D721Med (cell line): ENCODE data around the gene UGT3A1.
"Not testable (repeated sequence)": the region's sequence is repeated elsewhere in the genome, so short reads cannot be mapped to it uniquely, and the experiment has no call there.

Experiments used
- DNase-seq: peaks from one replicate; pipeline ENCODE4 v3.0.0; 2011; ENCODE audit warnings: low spot score; ENCODE audit not compliant: insufficient read length
- FAIRE-seq: peaks from 2 replicates; lab custom pipeline; 2011; peaks lifted over from hg19 to GRCh38; lab: Jason Lieb, UNC
- CTCF ChIP-seq: IDR thresholded peaks from 2 replicates; pipeline ENCODE4 v1.5.1; 2012; ENCODE audit warnings: mild to moderate bottlenecking, control low read depth; ENCODE audit not compliant: insufficient read depth; ENCODE audit errors: missing control alignments

Gene UGT3A1

GRCh38 chr5:35990941-35991611, at the start of gene UGT3A1:
UGT3A1 (minus strand) TSS chr5:35991390; CDS start chr5:35991240, 150 bp downstream.
- no peak for TF ChIP-seq CTCF
- FAIRE-seq (peak; percentile 16), DNase-seq (no peak)

GRCh38 chr5:36035696-36036095, 44.5 kb upstream of the UGT3A1 start:
- no peak for FAIRE-seq
- TF ChIP-seq CTCF, result no peak
- no peak for DNase-seq

- DNase-seq, FAIRE-seq: not testable (repeated sequence)
Measured at GRCh38 chr5:36034536-36035134, 43.4 kb upstream of the UGT3A1 start.

- no peak for DNase-seq
- TF ChIP-seq CTCF, result no peak
- no peak for FAIRE-seq
Measured at GRCh38 chr5:36033486-36033885, 42.3 kb upstream of the UGT3A1 start.

- FAIRE-seq, result no peak
- DNase-seq, result no peak
- no peak for TF ChIP-seq CTCF
Measured at GRCh38 chr5:36033047-36033446, 41.9 kb upstream of the UGT3A1 start.

GRCh38 chr5:36031223-36031622, 40.0 kb upstream of the UGT3A1 start:
- DNase-seq, result no peak
- no peak for FAIRE-seq
- no peak for TF ChIP-seq CTCF

GRCh38 chr5:36029914-36030313, 38.7 kb upstream of the UGT3A1 start:
- no peak for TF ChIP-seq CTCF
- DNase-seq (no peak), FAIRE-seq (no peak)
